ENCODE measurements around the gene DCLRE1B. TPM values are rescaled to one million over a fixed set of nuclear protein-coding genes. Genes with fewer than 3 reads are reported as not detected.

DCLRE1B gene
- total and polyA plus RNA-seq, 9 of the 15 experiments (the other 6 are each of a cell fraction or from before 2014, with no cell fraction given): 10.6 to 28.8 (median 17.2) TPM

DNA sequence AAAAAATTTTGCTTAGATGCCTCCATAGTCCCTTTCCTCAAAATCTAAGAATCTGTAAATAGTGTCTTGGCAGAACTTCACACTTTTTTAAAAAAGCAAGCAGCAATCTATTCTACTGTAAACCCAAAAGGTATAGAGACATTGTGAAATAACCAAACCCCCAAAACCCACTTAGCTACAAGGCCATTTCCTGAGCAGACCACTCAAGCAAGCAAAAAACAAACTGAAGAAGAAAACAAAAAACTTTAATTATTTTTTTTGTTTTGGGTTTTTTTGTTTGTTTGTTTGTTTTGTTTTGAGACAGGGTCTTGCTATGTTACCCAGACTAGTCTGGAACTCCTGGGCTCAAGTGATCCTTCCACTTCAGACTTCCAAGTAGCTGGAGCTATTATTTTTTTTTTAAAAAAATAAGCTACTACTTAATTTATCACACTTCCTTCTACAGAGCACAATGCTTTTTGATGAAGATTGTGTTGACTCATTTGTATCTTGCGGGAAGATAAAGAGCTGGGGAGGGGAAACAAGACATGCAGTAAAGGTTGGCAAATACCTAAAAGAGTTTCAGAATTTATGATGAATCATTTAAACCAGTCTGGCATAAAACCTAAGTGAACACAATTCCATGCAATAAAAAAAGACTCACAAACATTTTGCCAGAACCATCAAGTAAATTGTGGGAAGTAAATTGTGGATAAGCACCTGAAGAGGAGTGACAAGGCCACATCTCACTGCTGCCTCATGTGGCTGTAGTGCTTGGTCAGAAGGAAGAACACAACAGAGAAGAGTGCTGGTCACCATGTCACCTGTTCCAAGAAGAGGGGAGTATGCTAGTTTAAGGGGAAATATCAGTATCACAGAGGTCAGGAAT lies 30.9 kb upstream of the DCLRE1B start (continued):
- TF ChIP-seq, protein P1, sequence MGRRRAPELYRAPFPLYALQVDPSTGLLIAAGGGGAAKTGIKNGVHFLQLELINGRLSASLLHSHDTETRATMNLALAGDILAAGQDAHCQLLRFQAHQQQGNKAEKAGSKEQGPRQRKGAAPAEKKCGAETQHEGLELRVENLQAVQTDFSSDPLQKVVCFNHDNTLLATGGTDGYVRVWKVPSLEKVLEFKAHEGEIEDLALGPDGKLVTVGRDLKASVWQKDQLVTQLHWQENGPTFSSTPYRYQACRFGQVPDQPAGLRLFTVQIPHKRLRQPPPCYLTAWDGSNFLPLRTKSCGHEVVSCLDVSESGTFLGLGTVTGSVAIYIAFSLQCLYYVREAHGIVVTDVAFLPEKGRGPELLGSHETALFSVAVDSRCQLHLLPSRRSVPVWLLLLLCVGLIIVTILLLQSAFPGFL (CRISPR knock-in tag; IDR thresholded peaks at IDR 0.05): no peak
- TF ChIP-seq ZNF431 (CRISPR knock-in tag; IDR thresholded peaks at IDR 0.05) (no peak), CBX5 (IDR thresholded peaks at IDR 0.05; ENCODE audit: borderline replicate concordance, low read depth) (no peak), JUN (IDR thresholded peaks at IDR 0.05; ENCODE audit: borderline replicate concordance, low read depth, low read length) (peak; percentile 40; the same call in 1 of the 2 replicates), JUN (CRISPR knock-in tag; IDR thresholded peaks at IDR 0.05; ENCODE audit: borderline replicate concordance) (no peak), MAFK (IDR thresholded peaks at IDR 0.05; ENCODE audit: low read length) (peak; percentile 45; the same call in 1 of the 2 replicates), FOSL1 (tag; conservative IDR thresholded peaks at IDR 0.05) (peak; percentile 92), SPI1 (IDR thresholded peaks at IDR 0.05; ENCODE audit: borderline replicate concordance, low read depth, low read length) (0 out of 2 replicates have a peak, but pooled peaks have one; percentile 31), ARID1B (IDR thresholded peaks at IDR 0.05) (peak; percentile 70), SMARCA5 (IDR thresholded peaks at IDR 0.05) (peak; percentile 15; the same call in 1 of the 2 replicates), ZNF146 (CRISPR knock-in tag; IDR thresholded peaks at IDR 0.05; ENCODE audit: unreplicated experiment) (no peak), ELF4 (CRISPR knock-in tag; IDR thresholded peaks at IDR 0.05) (0 out of 2 replicates have a peak, but pooled peaks have one; percentile 36), NFIC (IDR thresholded peaks at IDR 0.05) (peak; percentile 67), MAZ (CRISPR knock-in tag; conservative IDR thresholded peaks at IDR 0.05 in 1 of 2, IDR thresholded peaks at IDR 0.05 in 1 of 2) (peak in 1 of 2 experiments; percentile 42; a peak in 1 of 4 replicates), CC2D1A (IDR thresholded peaks at IDR 0.05) (0 out of 2 replicates have a peak, but pooled peaks have one; percentile 12), SREBF2 (CRISPR knock-in tag; IDR thresholded peaks at IDR 0.05) (no peak), EHMT2 (IDR thresholded peaks at IDR 0.05) (peak; percentile 84)
- TF ChIP-seq, protein P2, sequence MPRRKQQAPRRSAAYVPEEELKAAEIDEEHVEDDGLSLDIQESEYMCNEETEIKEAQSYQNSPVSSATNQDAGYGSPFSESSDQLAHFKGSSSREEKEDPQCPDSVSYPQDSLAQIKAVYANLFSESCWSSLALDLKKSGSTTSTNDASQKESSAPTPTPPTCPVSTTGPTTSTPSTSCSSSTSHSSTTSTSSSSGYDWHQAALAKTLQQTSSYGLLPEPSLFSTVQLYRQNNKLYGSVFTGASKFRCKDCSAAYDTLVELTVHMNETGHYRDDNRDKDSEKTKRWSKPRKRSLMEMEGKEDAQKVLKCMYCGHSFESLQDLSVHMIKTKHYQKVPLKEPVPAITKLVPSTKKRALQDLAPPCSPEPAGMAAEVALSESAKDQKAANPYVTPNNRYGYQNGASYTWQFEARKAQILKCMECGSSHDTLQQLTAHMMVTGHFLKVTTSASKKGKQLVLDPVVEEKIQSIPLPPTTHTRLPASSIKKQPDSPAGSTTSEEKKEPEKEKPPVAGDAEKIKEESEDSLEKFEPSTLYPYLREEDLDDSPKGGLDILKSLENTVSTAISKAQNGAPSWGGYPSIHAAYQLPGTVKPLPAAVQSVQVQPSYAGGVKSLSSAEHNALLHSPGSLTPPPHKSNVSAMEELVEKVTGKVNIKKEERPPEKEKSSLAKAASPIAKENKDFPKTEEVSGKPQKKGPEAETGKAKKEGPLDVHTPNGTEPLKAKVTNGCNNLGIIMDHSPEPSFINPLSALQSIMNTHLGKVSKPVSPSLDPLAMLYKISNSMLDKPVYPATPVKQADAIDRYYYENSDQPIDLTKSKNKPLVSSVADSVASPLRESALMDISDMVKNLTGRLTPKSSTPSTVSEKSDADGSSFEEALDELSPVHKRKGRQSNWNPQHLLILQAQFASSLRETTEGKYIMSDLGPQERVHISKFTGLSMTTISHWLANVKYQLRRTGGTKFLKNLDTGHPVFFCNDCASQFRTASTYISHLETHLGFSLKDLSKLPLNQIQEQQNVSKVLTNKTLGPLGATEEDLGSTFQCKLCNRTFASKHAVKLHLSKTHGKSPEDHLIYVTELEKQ (CRISPR knock-in tag; IDR thresholded peaks at IDR 0.05): 0 out of 2 replicates have a peak, but pooled peaks have one; percentile 21
- TF ChIP-seq, protein P3, sequence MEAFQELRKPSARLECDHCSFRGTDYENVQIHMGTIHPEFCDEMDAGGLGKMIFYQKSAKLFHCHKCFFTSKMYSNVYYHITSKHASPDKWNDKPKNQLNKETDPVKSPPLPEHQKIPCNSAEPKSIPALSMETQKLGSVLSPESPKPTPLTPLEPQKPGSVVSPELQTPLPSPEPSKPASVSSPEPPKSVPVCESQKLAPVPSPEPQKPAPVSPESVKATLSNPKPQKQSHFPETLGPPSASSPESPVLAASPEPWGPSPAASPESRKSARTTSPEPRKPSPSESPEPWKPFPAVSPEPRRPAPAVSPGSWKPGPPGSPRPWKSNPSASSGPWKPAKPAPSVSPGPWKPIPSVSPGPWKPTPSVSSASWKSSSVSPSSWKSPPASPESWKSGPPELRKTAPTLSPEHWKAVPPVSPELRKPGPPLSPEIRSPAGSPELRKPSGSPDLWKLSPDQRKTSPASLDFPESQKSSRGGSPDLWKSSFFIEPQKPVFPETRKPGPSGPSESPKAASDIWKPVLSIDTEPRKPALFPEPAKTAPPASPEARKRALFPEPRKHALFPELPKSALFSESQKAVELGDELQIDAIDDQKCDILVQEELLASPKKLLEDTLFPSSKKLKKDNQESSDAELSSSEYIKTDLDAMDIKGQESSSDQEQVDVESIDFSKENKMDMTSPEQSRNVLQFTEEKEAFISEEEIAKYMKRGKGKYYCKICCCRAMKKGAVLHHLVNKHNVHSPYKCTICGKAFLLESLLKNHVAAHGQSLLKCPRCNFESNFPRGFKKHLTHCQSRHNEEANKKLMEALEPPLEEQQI (IDR thresholded peaks at IDR 0.05): peak; percentile 27; the same call in 1 of the 2 replicates
- TF ChIP-seq, protein P4, sequence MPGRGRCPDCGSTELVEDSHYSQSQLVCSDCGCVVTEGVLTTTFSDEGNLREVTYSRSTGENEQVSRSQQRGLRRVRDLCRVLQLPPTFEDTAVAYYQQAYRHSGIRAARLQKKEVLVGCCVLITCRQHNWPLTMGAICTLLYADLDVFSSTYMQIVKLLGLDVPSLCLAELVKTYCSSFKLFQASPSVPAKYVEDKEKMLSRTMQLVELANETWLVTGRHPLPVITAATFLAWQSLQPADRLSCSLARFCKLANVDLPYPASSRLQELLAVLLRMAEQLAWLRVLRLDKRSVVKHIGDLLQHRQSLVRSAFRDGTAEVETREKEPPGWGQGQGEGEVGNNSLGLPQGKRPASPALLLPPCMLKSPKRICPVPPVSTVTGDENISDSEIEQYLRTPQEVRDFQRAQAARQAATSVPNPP (IDR thresholded peaks at IDR 0.05; ENCODE audit: borderline replicate concordance, insufficient read depth, insufficient read length): no peak

Data from K562 (cell line).